ENCODE results near the gene PRSS22.
"Not testable (repeated sequence)": the region's sequence is repeated elsewhere in the genome, so short reads cannot be mapped to it uniquely, and the experiment has no call there.

- TF ChIP-seq CTCF (IDR thresholded peaks at IDR 0.05), result peak; percentile 39 to 91 (median 56)
- not testable (repeated sequence) for TF ChIP-seq POLR2A (IDR thresholded peaks at IDR 0.05)
Observed at GRCh38 chr16:2907084-2907753, 49.2 kb upstream of the PRSS22 start.
